Suprapubic skin (tissue), 4 donors: ENCODE results near the gene LDLRAD4.

Experiments used
- EP300 ChIP-seq: sonication (generic); formaldehyde crosslinking; IDR thresholded peaks from one replicate; pipeline ENCODE4 v1.6.1; 2017; ENCODE audit warnings: antibody characterized with exemption
- POLR2A ChIP-seq, 2 donors: fragments of 450-650 bp; IDR thresholded peaks; one replicate each; pipeline ENCODE4 v1.6.1; 2017; ENCODE audit warnings: antibody characterized with exemption in 2 of 2, mild to moderate bottlenecking in 2 of 2, moderate library complexity in 2 of 2
- POLR2AphosphoS5 ChIP-seq, 3 donors: sonication (generic); formaldehyde crosslinking; IDR thresholded peaks; one replicate each; pipeline ENCODE4 v1.6.1; 2017; ENCODE audit warnings: antibody characterized with exemption in 3 of 3
- TF ChIP-seq, protein P1 (sequence below), 2 donors: fragments of 200-600 bp in 1 of 2; fragments of 450-650 bp in 1 of 2; sonication (generic) in 1 of 2; IDR thresholded peaks; one replicate each; pipeline ENCODE4 v1.5.1; 2016 to 2019; ENCODE audit warnings: antibody characterized with exemption in 2 of 2, mild to moderate bottlenecking in 1 of 2, moderate library complexity in 1 of 2

DNA sequence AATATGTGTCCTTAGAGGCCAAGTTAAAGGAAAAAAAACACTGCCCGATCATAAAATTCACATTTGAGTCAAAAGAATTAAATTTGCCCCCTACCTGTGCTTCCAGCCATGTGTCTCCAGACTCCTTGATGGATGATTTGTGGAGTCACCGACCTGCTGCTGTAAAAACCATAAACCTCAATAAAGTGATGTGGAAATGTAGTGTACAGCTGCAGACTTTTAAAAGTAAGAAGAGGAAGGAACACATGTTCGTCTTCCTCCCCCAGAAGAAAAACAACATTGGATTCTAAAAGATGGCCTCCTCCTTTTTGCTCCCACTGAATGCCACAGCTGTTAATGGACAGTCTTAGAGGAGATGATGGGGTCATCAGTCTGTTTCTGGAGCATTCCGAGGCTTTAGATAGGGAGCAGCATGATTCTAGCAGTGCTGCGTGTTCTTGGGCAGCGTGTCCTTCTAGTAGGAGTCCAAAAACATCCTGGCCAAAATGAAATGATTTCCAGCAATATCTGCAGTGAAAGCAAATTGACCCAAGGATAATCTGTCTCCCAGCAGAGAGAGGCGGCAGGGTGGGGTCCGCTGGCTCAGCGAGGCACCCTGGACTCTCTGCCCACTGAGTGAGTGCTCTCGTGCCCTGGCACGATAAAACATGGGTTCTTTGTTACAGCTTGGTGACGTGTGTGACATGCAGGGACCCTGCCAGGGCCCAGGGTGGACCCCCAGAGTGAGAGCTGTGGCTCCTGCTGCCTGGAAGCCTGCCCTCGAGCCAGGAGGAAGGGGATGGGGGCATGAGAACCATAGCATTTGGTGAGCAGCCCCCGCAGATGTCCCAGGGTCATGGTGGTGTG is 311.7 kb downstream of the LDLRAD4 start:
- TF ChIP-seq POLR2A (IDR thresholded peaks at IDR 0.05) (no peak), EP300 (no peak), POLR2AphosphoS5 (IDR thresholded peaks at IDR 0.05) (no peak)
- TF ChIP-seq, protein P1, sequence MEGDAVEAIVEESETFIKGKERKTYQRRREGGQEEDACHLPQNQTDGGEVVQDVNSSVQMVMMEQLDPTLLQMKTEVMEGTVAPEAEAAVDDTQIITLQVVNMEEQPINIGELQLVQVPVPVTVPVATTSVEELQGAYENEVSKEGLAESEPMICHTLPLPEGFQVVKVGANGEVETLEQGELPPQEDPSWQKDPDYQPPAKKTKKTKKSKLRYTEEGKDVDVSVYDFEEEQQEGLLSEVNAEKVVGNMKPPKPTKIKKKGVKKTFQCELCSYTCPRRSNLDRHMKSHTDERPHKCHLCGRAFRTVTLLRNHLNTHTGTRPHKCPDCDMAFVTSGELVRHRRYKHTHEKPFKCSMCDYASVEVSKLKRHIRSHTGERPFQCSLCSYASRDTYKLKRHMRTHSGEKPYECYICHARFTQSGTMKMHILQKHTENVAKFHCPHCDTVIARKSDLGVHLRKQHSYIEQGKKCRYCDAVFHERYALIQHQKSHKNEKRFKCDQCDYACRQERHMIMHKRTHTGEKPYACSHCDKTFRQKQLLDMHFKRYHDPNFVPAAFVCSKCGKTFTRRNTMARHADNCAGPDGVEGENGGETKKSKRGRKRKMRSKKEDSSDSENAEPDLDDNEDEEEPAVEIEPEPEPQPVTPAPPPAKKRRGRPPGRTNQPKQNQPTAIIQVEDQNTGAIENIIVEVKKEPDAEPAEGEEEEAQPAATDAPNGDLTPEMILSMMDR (IDR thresholded peaks at IDR 0.05) = no peak
